GM08714 (cell line): ENCODE measurements around the gene HOXA3.

Experiments used
- H3K4me3 ChIP-seq: fragments of 200-500 bp; sonication (Bioruptor generic); 2 replicates; pipeline ENCODE4 v1.5.1; 2014; ENCODE audit warnings: mild to moderate bottlenecking, low read length, inconsistent platforms
- ZNF274 ChIP-seq: IDR thresholded peaks from 2 replicates; pipeline ENCODE4 v1.6.1; 2012; ENCODE audit warnings: mild to moderate bottlenecking, low read depth, low read length

HOXA3 gene

DNA sequence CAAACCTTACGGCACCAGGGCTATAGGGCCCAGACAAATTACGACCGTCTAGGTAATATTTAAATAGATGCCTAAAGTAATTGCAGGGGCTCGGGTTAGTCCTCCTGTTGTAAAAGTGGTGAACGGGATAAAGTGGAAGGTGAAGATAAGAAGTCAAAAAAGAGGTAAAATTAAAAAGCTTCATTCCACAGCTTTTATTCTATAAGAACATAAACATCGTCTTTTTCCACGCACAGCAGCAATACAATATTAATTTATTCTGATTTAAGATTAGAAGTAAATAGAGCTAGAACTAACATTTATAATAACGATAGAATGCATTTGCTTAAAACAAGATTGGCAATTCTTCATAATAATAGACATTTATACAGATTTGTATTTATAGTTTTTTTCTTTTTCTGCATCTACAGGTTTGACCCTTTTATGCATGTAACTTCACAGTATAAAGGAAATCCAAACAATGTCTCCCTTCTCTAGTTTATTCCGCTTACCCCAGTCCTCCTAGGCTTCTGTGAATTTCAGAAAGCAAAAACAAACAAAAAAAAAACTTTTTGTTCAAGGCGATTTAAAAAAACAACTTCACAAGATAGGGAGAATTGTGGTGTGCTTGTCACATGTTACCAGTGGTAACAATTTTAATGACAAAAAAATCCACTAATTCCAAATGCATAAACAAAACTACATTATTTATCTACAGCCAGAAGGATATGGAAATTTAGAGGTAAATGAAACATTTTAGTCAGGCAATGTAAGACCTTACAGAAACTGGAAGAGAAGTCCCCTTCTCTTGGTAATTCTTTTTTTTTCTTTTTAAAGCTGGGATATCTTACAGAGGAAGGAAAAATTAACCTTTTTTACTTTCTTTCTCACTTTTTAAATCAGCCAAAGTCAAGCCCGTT lies 18.3 kb upstream of the HOXA3 start:
- TF ChIP-seq ZNF274 = no peak

GRCh38 chr7:27169658-27170425 lies 17.5 kb upstream of the HOXA3 start:
- no peak overlapping the region; the same call in 1 of the 2 replicates for H3K4me3 ChIP-seq
- no peak for TF ChIP-seq ZNF274

More for the DNA sequence above, 18.3 kb upstream of the HOXA3 start:
- H3K4me3 ChIP-seq = no peak overlapping the region; the same call in 1 of the 2 replicates

DNA sequence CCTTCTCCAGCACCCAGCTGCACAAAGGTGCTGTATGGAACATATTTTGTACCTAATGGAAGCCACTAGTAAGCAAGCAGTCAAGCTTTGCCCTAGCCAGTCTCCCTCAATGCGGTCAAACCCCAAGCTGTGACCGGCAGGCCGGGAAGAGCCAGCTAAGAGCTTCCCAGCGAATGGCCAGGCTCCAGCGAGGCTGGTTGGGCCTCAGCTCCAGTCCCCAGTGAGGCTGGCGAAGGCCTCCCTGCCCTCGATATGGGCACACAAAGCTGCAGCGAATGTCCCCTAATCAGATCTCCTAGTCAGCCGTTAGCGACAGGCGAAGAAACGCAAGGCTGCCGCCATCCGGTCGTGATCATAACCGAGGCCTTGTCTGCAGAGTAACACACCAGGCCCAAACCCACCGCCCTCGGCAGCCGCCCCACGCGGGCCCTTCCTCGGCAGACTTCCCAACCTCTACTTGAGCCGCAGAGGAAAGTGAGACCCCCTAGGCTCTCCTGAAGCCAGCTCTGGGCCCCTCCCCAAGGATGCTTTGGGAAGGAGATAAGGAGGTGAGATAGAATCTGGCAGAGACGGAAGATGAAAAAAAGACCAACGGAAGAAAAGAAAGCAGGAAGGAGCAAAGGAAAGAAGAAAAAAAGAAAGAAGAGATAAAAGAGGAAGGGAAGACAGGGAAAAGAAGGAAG lies 16.0 kb upstream of the HOXA3 start:
- no peak for TF ChIP-seq ZNF274
- no peak overlapping the region; the same call in 1 of the 2 replicates for H3K4me3 ChIP-seq

DNA sequence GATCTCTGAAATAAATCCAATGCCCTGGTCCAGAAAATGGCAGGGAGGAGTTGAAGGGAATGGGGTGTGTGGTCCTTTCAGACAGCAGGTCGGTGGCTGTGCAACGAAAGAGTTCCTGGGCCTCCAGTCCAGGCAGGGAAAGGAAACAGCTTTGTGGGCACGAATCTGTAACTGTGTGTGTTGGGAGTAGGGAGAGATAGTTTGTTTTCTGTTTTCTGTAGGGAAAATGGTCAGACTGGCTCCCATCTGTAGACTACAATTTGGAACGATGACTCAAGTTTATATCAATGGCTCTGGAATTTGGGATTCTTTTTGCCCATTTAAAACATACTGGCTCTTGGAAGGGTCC lies 15.5 kb upstream of the HOXA3 start:
- no peak for TF ChIP-seq ZNF274
- no peak overlapping the region for H3K4me3 ChIP-seq

DNA sequence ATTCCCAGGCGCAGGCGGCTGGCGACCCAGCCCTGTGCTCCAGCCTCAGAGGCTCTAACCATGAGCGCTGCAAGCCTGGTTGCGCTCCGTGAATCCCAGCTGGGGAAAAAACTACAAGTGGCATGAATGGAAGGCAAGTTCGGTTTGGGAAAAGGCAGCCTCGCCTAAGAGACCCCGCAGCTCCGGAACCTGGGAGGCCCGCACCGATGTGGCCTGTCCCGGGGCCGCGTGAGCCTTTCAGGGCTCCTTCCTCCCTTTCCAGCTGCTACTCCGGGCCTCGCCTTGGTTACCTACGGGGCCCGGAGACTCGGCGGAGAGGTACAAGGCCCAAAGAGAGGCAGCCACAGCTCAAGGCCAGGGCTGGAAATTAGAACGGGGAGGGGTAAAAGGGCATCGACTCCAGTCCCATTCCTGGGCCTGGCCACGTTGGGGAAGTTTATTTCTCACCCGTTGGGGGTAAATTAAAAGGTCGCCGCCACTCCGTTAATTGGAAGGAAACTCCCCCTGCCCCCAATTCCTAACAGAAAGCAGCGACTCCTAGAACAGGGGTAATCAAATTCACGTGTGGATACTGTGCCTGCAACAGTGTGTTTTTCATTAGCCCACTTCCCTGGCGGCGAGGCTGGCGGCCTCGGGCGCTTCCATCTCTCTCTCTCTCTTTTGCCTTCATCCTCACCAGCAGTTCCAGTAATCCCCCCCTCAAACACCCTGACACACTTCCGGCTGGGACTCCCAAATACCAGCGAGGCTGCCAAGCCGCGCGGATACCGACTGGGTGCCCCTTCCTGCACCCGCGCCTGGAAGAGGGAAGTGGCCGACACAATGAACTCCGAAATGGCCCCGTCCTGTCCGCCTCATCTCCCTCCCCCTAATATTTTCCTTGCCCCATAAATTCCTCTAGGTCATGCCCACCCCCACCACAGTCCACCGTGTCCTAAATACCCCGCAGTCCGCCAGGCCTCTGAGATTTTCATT lies 14.4 kb upstream of the HOXA3 start:
- no peak for TF ChIP-seq ZNF274
- H3K4me3 ChIP-seq = no peak overlapping the region

DNA sequence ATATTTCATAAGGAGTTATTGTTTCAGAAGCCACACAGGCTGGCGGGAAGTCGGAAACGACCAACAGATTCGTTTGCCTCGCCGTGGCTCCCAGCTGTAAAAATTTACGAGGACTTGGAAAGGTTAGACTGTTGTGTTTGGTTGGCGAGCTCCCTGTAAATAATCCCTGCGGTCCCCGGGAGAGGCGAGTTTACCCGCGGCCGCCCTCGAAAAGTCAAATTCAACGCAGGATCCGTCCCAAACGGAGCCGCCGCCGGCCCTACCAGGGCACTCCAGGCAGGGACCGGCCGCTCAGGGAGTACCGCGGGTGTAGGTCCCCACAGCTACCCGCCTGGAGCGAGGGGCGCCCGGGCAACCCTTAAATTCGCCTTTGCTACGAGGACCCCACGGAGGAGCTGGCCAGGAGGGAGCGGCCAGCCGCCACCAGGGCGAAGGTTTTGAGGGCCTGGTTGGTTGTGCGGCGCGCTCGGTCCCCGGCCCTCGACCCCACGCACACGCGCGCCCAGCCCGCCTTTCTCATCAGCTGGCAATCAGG lies 13.7 kb upstream of the HOXA3 start:
- no peak for TF ChIP-seq ZNF274
- H3K4me3 ChIP-seq = no peak overlapping the region

DNA sequence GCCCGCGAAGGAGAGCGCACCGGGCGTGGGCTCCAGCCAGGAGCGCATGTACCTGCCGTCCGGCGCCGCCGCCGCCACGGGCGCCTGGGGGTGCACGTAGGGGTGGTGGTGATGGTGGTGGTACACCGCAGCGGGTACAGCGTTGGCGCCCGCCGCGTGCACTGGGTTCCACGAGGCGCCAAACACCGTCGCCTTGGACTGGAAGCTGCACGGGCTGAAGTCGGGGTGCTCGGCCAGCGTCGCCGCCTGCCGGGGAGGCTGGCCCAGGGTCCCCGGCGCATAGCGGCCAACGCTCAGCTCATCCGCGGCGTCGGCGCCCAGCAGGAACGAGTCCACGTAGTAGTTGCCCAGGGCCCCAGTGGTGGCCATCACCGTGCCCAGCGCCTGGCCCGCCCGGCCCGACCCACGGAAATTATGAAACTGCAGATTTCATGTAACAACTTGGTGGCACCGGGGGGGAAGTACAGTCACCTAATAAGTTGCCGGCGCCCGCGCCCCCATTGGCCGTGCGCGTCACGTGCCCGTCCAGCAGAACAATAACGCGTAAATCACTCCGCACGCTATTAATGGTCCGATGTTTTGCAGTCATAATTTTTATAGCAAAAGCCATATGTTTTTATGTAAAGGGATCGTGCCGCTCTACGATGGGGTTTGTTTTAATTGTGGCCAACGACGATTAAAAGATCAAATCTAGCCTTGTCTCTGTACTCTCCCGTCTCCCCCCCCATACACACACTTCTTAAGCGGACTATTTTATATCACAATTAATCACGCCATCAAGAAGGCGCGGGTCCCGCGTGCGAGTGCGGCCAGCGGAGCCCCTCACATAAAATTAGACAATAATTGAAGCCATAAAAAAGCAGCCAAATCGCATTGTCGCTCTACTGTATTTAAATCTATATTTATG lies 13.0 kb upstream of the HOXA3 start, which contains the start of gene HOXA9:
TSS of gene HOXA9 (minus strand) at position 449 of the 907 bp plus-strand sequence. CDS start at position 369, 80 bp downstream.
- peak within 1 kb of the TSS; percentile 26 for H3K4me3 ChIP-seq

GRCh38 chr7:27164367-27165088 lies 12.1 kb upstream of the HOXA3 start:
- H3K4me3 ChIP-seq = peak overlapping the region; percentile 26
- no peak for TF ChIP-seq ZNF274

More for the DNA sequence above, 13.0 kb upstream of the HOXA3 start, which contains the start of gene HOXA9:
- no peak for TF ChIP-seq ZNF274

GRCh38 chr7:27164045-27164366 lies 11.6 kb upstream of the HOXA3 start:
- H3K4me3 ChIP-seq = no peak overlapping the region; the same call in 1 of the 2 replicates
- no peak for TF ChIP-seq ZNF274

GRCh38 chr7:27163288-27164044 lies 11.1 kb upstream of the HOXA3 start:
- no peak for TF ChIP-seq ZNF274
- no peak overlapping the region; the same call in 1 of the 2 replicates for H3K4me3 ChIP-seq
